Measurements from ENCODE around the gene CNTN1. TPM values are rescaled to one million over a fixed set of nuclear protein-coding genes. Genes with fewer than 3 reads are reported as not detected.

CNTN1 gene
- total RNA-seq, 1 experiment from 2014 or later = 6.5 TPM

- H4K20me1 ChIP-seq (ENCODE audit: control insufficient read depth, insufficient read depth, insufficient read length) = no peaks in the 10 kb centered on the region
- H2AK5ac ChIP-seq (ENCODE audit: insufficient read length, low read length) = no peak overlapping the region
- TF ChIP-seq CTCF (conservative IDR thresholded peaks at IDR 0.05) = no peak
- H3K27me3 ChIP-seq (ENCODE audit: insufficient read depth, low read length) = no peaks in the 10 kb centered on the region
- H3K9me3 Mint-ChIP-seq = no peaks in the 10 kb centered on the region; a peak in 2 of 5 replicates
- peaks cover 4% of the 10 kb centered on the region in 2 experiments; a peak in 1 of 4 replicates for H3K4me1 Mint-ChIP-seq
- no peak overlapping the region for H3K27ac ChIP-seq (ENCODE audit: insufficient read length, low read depth, low read length)
- no peak overlapping the region for H3K9ac ChIP-seq (ENCODE audit: extremely low read depth, insufficient read length, low read length)
- H2BK12ac ChIP-seq (ENCODE audit: insufficient read length, low read depth, low read length) = no peak overlapping the region
- no peak overlapping the region for H3K14ac ChIP-seq (ENCODE audit: insufficient read depth, low read length)
- no peak overlapping the region for H3K23ac ChIP-seq (ENCODE audit: insufficient read length, low read depth, low read length)
- no peaks in the 10 kb centered on the region for H3K79me2 ChIP-seq (ENCODE audit: insufficient read depth, low read length)
- no CpG with 5 or more reads among the region's 1 CpG for WGBS (ENCODE audit: extremely low coverage, insufficient read length, low lambda C conversion rate)
- H4K91ac ChIP-seq (ENCODE audit: insufficient read length, low read depth, low read length) = no peak overlapping the region
- no peaks in the 10 kb centered on the region for H3K9me3 ChIP-seq (ENCODE audit: control insufficient read depth, low read depth, low read length)
- no peak overlapping the region for H2BK15ac ChIP-seq (ENCODE audit: low read depth, low read length)
- no peak overlapping the region for H4K8ac ChIP-seq (replicated peaks; ENCODE audit: insufficient read length, low read depth, low read length)
- no peak overlapping the region for H3K18ac ChIP-seq (ENCODE audit: insufficient read length, low read depth, low read length)
- no peak overlapping the region for H2AFZ ChIP-seq (ENCODE audit: low read length)
- no peak overlapping the region for H2BK20ac ChIP-seq (ENCODE audit: low read depth, low read length, poor library complexity, severe bottlenecking)
- H2BK120ac ChIP-seq (ENCODE audit: low read depth, low read length, poor library complexity, severe bottlenecking) = no peak overlapping the region
- H4K5ac ChIP-seq (ENCODE audit: insufficient read length, low read depth, low read length) = no peak overlapping the region
- no peak overlapping the region for H3K56ac ChIP-seq (ENCODE audit: insufficient read length, low read depth, low read length)
- no peaks in the 10 kb centered on the region for H3K23me2 ChIP-seq (ENCODE audit: insufficient read length, low read depth, low read length, poor library complexity, severe bottlenecking)
- H3T11ph ChIP-seq (ENCODE audit: low read length) = no peak overlapping the region
- H3K27ac Mint-ChIP-seq = no peak overlapping the region
- H3K4me1 ChIP-seq (ENCODE audit: insufficient read depth, low read length) = no peaks in the 10 kb centered on the region
- no peak overlapping the region for H3K4me3 Mint-ChIP-seq
- H3K27me3 Mint-ChIP-seq (ENCODE audit: low read depth) = no peaks in the 10 kb centered on the region
- no peak for DNase-seq
- H3K4ac ChIP-seq (ENCODE audit: low read depth, low read length) = no peak overlapping the region
- no peak overlapping the region for H2BK5ac ChIP-seq (ENCODE audit: insufficient read length, low read length)
- no peak overlapping the region for H3K4me2 ChIP-seq (ENCODE audit: insufficient read depth, insufficient read length, low read length)
- no peaks in the 10 kb centered on the region for H3K36me3 Mint-ChIP-seq (ENCODE audit: insufficient read depth in 1 of 3, low read depth in 3 of 3)
- no peaks in the 10 kb centered on the region for H3K79me1 ChIP-seq (ENCODE audit: insufficient read depth, low read depth, low read length, poor library complexity, severe bottlenecking)
These were observed 300.4 kb downstream of the CNTN1 start for GRCh38 chr12:40992674-40993073.

Data from H9 (cell line).